A549 (cell line): ENCODE data around the gene ECSCR. TPM values are rescaled to one million over a fixed set of nuclear protein-coding genes. Genes with fewer than 3 reads are reported as not detected.

Experiments
- ATAC-seq, 2 experiments: fragments of 200-7000 bp in 1 of 2; fragments of >200 bp in 1 of 2; cut with Nextera tagmentation in 1 of 2; cut with Tn5 transposase in 1 of 2; 3 replicates each; pipeline versions ENCODE4 v1.8.0 to v1.9.1; 2018 to 2020; ENCODE audit warnings: mild to moderate bottlenecking in 1 of 2, moderate library complexity in 1 of 2
- CTCF ChIA-PET: fragments of 300-600 bp; sonication (Branson Sonifier 250); formaldehyde crosslinking; extraction: SDS; loops from one replicate; lab custom pipeline; 2021; ENCODE audit warnings: antibody characterized with exemption, inconsistent platforms; lab: Yijun Ruan, JAX
- POLR2A ChIA-PET: fragments of 350-600 bp; formaldehyde crosslinking; extraction: SDS; loops from one replicate; lab custom pipeline; 2021; ENCODE audit warnings: antibody characterized with exemption, inconsistent platforms; lab: Yijun Ruan, JAX
- DNase-seq, 2 experiments: peaks; one replicate each; pipeline versions ENCODE4 v3.0.0 to v3.0.0-alpha.2; 2011 to 2016; ENCODE audit warnings: low read depth in 1 of 2, low spot score in 1 of 2
- FAIRE-seq: peaks from 2 replicates; lab custom pipeline; 2011; peaks lifted over from hg19 to GRCh38; lab: Jason Lieb, UNC
- H3K27ac ChIP-seq, 2 experiments: fragments of >200 bp; sonication (Bioruptor Twin); formaldehyde crosslinking; 3 replicates each; pipeline ENCODE4 v1.5.1; 2016 to 2017
- H3K4me1 ChIP-seq: fragments of >200 bp; sonication (Bioruptor Twin); formaldehyde crosslinking; 3 replicates; pipeline ENCODE4 v1.6.1; 2016
- H3K4me2 ChIP-seq: fragments of >200 bp; sonication (Bioruptor Twin); formaldehyde crosslinking; 3 replicates; pipeline ENCODE4 v1.6.1; 2016
- H3K4me3 ChIP-seq: fragments of >200 bp; sonication (Bioruptor Twin); formaldehyde crosslinking; 3 replicates; pipeline ENCODE4 v1.5.1; 2016
- H3K9me3 ChIP-seq: fragments of >200 bp; sonication (Bioruptor Twin); formaldehyde crosslinking; 3 replicates; pipeline ENCODE4 v1.6.1; 2016
- CBX2 ChIP-seq: fragments of 200-600 bp; sonication (generic); IDR thresholded peaks from 2 replicates; pipeline ENCODE4 v1.6.1; 2016; ENCODE audit warnings: low read depth, mild to moderate bottlenecking, borderline replicate concordance
- CHD2 ChIP-seq: fragments of 150-350 bp; IDR thresholded peaks from 2 replicates; pipeline ENCODE4 v1.6.1; 2014; ENCODE audit warnings: low read length; ENCODE audit not compliant: partially characterized antibody
- EP300 ChIP-seq, 2 experiments: fragments of >200 bp; sonication (Bioruptor Twin); formaldehyde crosslinking; IDR thresholded peaks; 2 replicates in 1 of 2; 3 replicates in 1 of 2; pipeline ENCODE4 v1.6.1; 2016 to 2017
- FOXS1 ChIP-seq: fragments of 250-450 bp; sonication (Bioruptor Pico); IDR thresholded peaks from 2 replicates; pipeline ENCODE4 v1.5.0; 2020; ENCODE audit warnings: mild to moderate bottlenecking, moderate library complexity
- HDAC2 ChIP-seq: fragments of 200-600 bp; sonication (generic); IDR thresholded peaks from 2 replicates; pipeline ENCODE4 v1.6.1; 2016
- HEYL ChIP-seq: fragments of 250-450 bp; sonication (Bioruptor Pico); IDR thresholded peaks from 2 replicates; pipeline ENCODE4 v1.8.0; 2021; ENCODE audit warnings: mild to moderate bottlenecking, moderate library complexity
- HOXA7 ChIP-seq: fragments of 250-450 bp; sonication (Bioruptor Pico); IDR thresholded peaks from 2 replicates; pipeline ENCODE4 v1.5.0; 2020; ENCODE audit warnings: mild to moderate bottlenecking, moderate library complexity
- HOXB5 ChIP-seq: fragments of 250-450 bp; sonication (Bioruptor Pico); IDR thresholded peaks from 2 replicates; pipeline ENCODE4 v1.5.0; 2020; ENCODE audit warnings: mild to moderate bottlenecking, moderate library complexity
- JUN ChIP-seq, 2 experiments: fragments of >200 bp; sonication (Bioruptor Twin); formaldehyde crosslinking; IDR thresholded peaks; 2 replicates in 1 of 2; 3 replicates in 1 of 2; pipeline ENCODE4 v1.6.1; 2016 to 2017
- JUNB ChIP-seq: fragments of >200 bp; sonication (Bioruptor Twin); formaldehyde crosslinking; IDR thresholded peaks from 2 replicates; pipeline ENCODE4 v1.6.1; 2016
- KDM5A ChIP-seq: fragments of 200-600 bp; sonication (generic); IDR thresholded peaks from 2 replicates; pipeline ENCODE4 v1.6.1; 2016; ENCODE audit warnings: antibody characterized with exemption, mild to moderate bottlenecking
- MAZ ChIP-seq: fragments of 150-350 bp; IDR thresholded peaks from 2 replicates; pipeline ENCODE4 v1.6.1; 2014; ENCODE audit warnings: antibody characterized with exemption, low read depth, low read length, borderline replicate concordance
- NFE2L2 ChIP-seq: fragments of 150-350 bp; conservative IDR thresholded peaks from 2 replicates; pipeline ENCODE4 v1.6.1; 2014; ENCODE audit warnings: low read length
- NPAS2 ChIP-seq: fragments of 250-450 bp; sonication (Bioruptor Pico); IDR thresholded peaks from 2 replicates; pipeline ENCODE4 v1.8.0; 2022; ENCODE audit warnings: mild to moderate bottlenecking, moderate library complexity, borderline replicate concordance
- NR3C1 ChIP-seq: fragments of >200 bp; sonication (Bioruptor Twin); formaldehyde crosslinking; IDR thresholded peaks from 3 replicates; pipeline ENCODE4 v1.6.1; 2017
- POLR2A ChIP-seq: IDR thresholded peaks from 2 replicates; pipeline ENCODE4 v1.6.1; 2012; ENCODE audit warnings: mild to moderate bottlenecking, low read length
- RAD21 ChIP-seq, 2 experiments: fragments of >200 bp in 1 of 2; sonication (Bioruptor Twin) in 1 of 2; formaldehyde crosslinking in 1 of 2; IDR thresholded peaks in 1 of 2; conservative IDR thresholded peaks in 1 of 2; 2 replicates in 1 of 2; 3 replicates in 1 of 2; pipeline ENCODE4 v1.6.1; 2012 to 2018; ENCODE audit warnings: inconsistent platforms in 1 of 2
- RARB ChIP-seq: fragments of 250-450 bp; sonication (Bioruptor Pico); IDR thresholded peaks from 2 replicates; pipeline ENCODE4 v1.8.0; 2021; ENCODE audit warnings: mild to moderate bottlenecking, moderate library complexity
- RCOR1 ChIP-seq: fragments of 150-350 bp; IDR thresholded peaks from 2 replicates; pipeline ENCODE4 v1.6.1; 2014; ENCODE audit warnings: antibody characterized with exemption, low read length, low read depth
- SMC3 ChIP-seq: fragments of >200 bp; sonication (Bioruptor Twin); formaldehyde crosslinking; IDR thresholded peaks from 3 replicates; pipeline ENCODE4 v1.6.1; 2018; ENCODE audit warnings: inconsistent platforms
- SREBF2 ChIP-seq: fragments of 450-650 bp; IDR thresholded peaks from 2 replicates; pipeline ENCODE4 v1.6.1; 2014; ENCODE audit warnings: mild to moderate bottlenecking, moderate library complexity
- TP53 ChIP-seq: fragments of 250-450 bp; sonication (Bioruptor Pico); IDR thresholded peaks from 2 replicates; pipeline ENCODE4 v1.5.0; 2021; ENCODE audit warnings: mild to moderate bottlenecking, moderate library complexity
- ZNF302 ChIP-seq: fragments of 250-450 bp; sonication (Bioruptor Pico); IDR thresholded peaks from 2 replicates; pipeline ENCODE4 v1.9.0; 2021; ENCODE audit warnings: inconsistent platforms, mild to moderate bottlenecking, moderate library complexity
- ZSCAN20 ChIP-seq: fragments of 250-450 bp; sonication (Bioruptor Pico); IDR thresholded peaks from 2 replicates; pipeline ENCODE4 v1.8.0; 2022; ENCODE audit warnings: mild to moderate bottlenecking, moderate library complexity
- WGBS: methylation state at CpG from one replicate; pipeline ENCODE4 v1.1.6; 2017; ENCODE audit errors: missing lambda C conversion rate; 5-methylcytosine and 5-hydroxymethylcytosine counted together
- polyA plus RNA-seq, 4 experiments: library from polyadenylated mRNA; depleted of rRNA in 3 of 4; stranded (reverse); fragments of >200 nt; fragmentation: RNase III in 1 of 4; extraction: RNeasy Plus Mini Kit Qiagen cat#74134 plus additional on column Dnase treatment in 1 of 4; gene quantifications; 2 replicates in 3 of 4; 3 replicates in 1 of 4; pipeline ENCODE4 v1.2.3, GENCODE V29; 2011 to 2017
- TF ChIP-seq, protein P1 (sequence below): IDR thresholded peaks from 2 replicates; pipeline ENCODE4 v1.6.1; 2012; ENCODE audit warnings: low read depth, borderline replicate concordance
- TF ChIP-seq, protein P2 (sequence below): fragments of >200 bp; sonication (Bioruptor Twin); formaldehyde crosslinking; IDR thresholded peaks from 3 replicates; pipeline ENCODE4 v1.5.1; 2016
- TF ChIP-seq, protein P3 (sequence below): fragments of 250-450 bp; sonication (Bioruptor Pico); IDR thresholded peaks from 2 replicates; pipeline ENCODE4 v1.5.0; 2021; ENCODE audit warnings: mild to moderate bottlenecking, moderate library complexity, borderline replicate concordance
- TF ChIP-seq, protein P4 (sequence below): fragments of 450-650 bp; IDR thresholded peaks from 2 replicates; pipeline ENCODE4 v1.6.1; 2014; ENCODE audit warnings: antibody characterized with exemption
- TF ChIP-seq, protein P5 (sequence below): fragments of 250-450 bp; sonication (Bioruptor Pico); IDR thresholded peaks from 2 replicates; pipeline ENCODE4 v1.5.0; 2020; ENCODE audit warnings: low read depth, mild to moderate bottlenecking, moderate library complexity

ECSCR gene
- polyA plus RNA-seq, 2 of the 4 experiments (the other 2 are of a cell fraction), result not detected

DNA sequence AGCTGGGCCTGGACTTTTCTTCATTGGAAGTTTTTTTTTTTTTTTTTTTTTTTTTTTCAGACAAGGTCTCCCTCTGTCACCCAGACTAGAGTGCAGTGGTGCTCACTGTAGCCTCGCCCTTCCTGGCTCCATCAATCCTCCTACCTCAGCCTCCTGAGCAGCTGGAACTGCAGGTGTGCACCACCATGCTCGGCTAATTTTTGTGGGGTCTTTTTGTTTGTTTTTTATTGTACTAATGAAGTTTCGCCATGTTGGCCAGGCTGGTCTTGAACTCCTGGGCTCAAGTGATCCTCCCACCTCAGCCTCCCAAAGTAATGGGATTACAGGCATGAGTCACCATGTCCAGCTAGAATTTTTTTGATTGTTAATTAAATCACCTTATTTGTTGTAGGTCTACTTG lies 26.9 kb downstream of the ECSCR start:
- 89% methylated on average over 3 of the region's 3 CpGs for WGBS
- CTCF ChIA-PET, result interaction anchor here (0.6 to 8.4 kb wide), 6 partner anchors 13 to 338 kb away, joined by 3 to 88 read pairs (median 4); no protein-coding TSS in a partner anchor
- ATAC-seq, result no peak
- no peak overlapping the region for H3K4me2 ChIP-seq
- H3K27ac ChIP-seq, result no peak overlapping the region
- POLR2A ChIA-PET, result no interaction called here
- FAIRE-seq, result no peak
- H3K9me3 ChIP-seq, result no peaks in the 10 kb centered on the region
- H3K4me3 ChIP-seq, result no peak overlapping the region
- peaks cover 8% of the 10 kb centered on the region; the same call in 1 of the 3 replicates for H3K4me1 ChIP-seq
- TF ChIP-seq, protein P1, sequence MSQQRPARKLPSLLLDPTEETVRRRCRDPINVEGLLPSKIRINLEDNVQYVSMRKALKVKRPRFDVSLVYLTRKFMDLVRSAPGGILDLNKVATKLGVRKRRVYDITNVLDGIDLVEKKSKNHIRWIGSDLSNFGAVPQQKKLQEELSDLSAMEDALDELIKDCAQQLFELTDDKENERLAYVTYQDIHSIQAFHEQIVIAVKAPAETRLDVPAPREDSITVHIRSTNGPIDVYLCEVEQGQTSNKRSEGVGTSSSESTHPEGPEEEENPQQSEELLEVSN, result no peak
- TF ChIP-seq POLR2A (no peak), SREBF2 (no peak), CHD2 (no peak), ZNF302 (no peak), EP300 (IDR thresholded peaks at IDR 0.05) (no peak), KDM5A (no peak), SMC3 (no peak), HOXB5 (CRISPR knock-in tag) (no peak), TP53 (CRISPR knock-in tag) (no peak), ZSCAN20 (CRISPR knock-in tag) (no peak), JUN (IDR thresholded peaks at IDR 0.05) (no peak), RARB (no peak), FOXS1 (CRISPR knock-in tag) (no peak), JUNB (no peak), HDAC2 (no peak), MAZ (no peak), RAD21 (conservative IDR thresholded peaks at IDR 0.05 in 1 of 2, IDR thresholded peaks at IDR 0.05 in 1 of 2) (no peak)
- TF ChIP-seq, protein P2, sequence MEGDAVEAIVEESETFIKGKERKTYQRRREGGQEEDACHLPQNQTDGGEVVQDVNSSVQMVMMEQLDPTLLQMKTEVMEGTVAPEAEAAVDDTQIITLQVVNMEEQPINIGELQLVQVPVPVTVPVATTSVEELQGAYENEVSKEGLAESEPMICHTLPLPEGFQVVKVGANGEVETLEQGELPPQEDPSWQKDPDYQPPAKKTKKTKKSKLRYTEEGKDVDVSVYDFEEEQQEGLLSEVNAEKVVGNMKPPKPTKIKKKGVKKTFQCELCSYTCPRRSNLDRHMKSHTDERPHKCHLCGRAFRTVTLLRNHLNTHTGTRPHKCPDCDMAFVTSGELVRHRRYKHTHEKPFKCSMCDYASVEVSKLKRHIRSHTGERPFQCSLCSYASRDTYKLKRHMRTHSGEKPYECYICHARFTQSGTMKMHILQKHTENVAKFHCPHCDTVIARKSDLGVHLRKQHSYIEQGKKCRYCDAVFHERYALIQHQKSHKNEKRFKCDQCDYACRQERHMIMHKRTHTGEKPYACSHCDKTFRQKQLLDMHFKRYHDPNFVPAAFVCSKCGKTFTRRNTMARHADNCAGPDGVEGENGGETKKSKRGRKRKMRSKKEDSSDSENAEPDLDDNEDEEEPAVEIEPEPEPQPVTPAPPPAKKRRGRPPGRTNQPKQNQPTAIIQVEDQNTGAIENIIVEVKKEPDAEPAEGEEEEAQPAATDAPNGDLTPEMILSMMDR, result no peak
- TF ChIP-seq, protein P3, sequence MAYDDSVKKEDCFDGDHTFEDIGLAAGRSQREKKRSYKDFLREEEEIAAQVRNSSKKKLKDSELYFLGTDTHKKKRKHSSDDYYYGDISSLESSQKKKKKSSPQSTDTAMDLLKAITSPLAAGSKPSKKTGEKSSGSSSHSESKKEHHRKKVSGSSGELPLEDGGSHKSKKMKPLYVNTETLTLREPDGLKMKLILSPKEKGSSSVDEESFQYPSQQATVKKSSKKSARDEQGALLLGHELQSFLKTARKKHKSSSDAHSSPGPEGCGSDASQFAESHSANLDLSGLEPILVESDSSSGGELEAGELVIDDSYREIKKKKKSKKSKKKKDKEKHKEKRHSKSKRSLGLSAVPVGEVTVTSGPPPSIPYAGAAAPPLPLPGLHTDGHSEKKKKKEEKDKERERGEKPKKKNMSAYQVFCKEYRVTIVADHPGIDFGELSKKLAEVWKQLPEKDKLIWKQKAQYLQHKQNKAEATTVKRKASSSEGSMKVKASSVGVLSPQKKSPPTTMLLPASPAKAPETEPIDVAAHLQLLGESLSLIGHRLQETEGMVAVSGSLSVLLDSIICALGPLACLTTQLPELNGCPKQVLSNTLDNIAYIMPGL, result no peak
- TF ChIP-seq, all 56 proteins: peak for 0
- no peak for DNase-seq

DNA sequence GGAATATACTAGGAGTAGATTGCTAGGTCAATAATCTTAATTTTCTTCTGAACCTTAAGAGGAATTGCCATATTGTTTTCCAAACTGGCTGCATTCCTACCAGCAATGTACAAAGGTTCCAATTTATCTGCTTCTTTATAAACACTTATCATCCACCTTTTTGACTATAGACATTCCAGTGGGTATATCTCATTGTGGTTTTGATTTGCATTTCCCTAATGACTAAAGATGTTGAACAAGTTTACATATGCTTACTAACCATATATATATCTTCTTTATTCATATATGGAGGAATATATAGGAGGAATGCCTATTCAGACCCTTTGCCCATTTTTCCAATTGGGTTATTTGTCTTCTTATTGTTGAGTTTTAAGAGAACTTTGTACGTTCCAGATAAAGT lies 30.8 kb downstream of the ECSCR start:
- H3K4me3 ChIP-seq, result no peak overlapping the region
- H3K9me3 ChIP-seq, result no peaks in the 10 kb centered on the region
- H3K27ac ChIP-seq, result no peak overlapping the region
- no peak for ATAC-seq
- no peak for TF ChIP-seq HEYL
- no peak for TF ChIP-seq NR3C1
- no peak for TF ChIP-seq RCOR1
- no peak for TF ChIP-seq NFE2L2
- no peak for TF ChIP-seq HOXA7 (CRISPR knock-in tag)
- TF ChIP-seq, protein P2, result no peak
- TF ChIP-seq, protein P4, sequence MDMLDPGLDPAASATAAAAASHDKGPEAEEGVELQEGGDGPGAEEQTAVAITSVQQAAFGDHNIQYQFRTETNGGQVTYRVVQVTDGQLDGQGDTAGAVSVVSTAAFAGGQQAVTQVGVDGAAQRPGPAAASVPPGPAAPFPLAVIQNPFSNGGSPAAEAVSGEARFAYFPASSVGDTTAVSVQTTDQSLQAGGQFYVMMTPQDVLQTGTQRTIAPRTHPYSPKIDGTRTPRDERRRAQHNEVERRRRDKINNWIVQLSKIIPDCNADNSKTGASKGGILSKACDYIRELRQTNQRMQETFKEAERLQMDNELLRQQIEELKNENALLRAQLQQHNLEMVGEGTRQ, result no peak
- TF ChIP-seq NPAS2 (CRISPR knock-in tag), result no peak
- no peak for TF ChIP-seq ZSCAN20 (CRISPR knock-in tag)
- TF ChIP-seq RARB, result no peak
- TF ChIP-seq, protein P5, sequence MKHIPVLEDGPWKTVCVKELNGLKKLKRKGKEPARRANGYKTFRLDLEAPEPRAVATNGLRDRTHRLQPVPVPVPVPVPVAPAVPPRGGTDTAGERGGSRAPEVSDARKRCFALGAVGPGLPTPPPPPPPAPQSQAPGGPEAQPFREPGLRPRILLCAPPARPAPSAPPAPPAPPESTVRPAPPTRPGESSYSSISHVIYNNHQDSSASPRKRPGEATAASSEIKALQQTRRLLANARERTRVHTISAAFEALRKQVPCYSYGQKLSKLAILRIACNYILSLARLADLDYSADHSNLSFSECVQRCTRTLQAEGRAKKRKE, result no peak
- no peak for TF ChIP-seq CBX2
- TF ChIP-seq KDM5A, result no peak
- TF ChIP-seq, all 56 proteins: peak for 0
- FAIRE-seq, result no peak
- 73% methylated on average over 1 of the region's 1 CpG for WGBS
- ChIA-PET CTCF (interaction anchor here (0.6 to 8.4 kb wide), 4 partner anchors 9 to 855 kb away, joined by 3 to 88 read pairs (median 7); no protein-coding TSS in a partner anchor), POLR2A (no interaction called here)
- DNase-seq, result no peak
- H3K4me2 ChIP-seq, result no peak overlapping the region
- H3K4me1 ChIP-seq, result no peaks in the 10 kb centered on the region
